ENCODE results near the gene CABLES1.
"Not testable (repeated sequence)": the region's sequence is repeated elsewhere in the genome, so short reads cannot be mapped to it uniquely, and the experiment has no call there.

CABLES1 gene

GRCh38 chr18:23239885-23240608 lies 104.8 kb downstream of the CABLES1 start:
- Histone ChIP-seq H2AK5ac (ENCODE audit: low read length, severe bottlenecking) (peak overlapping the region; percentile 1), H3K9me3 (ENCODE audit: control insufficient read depth, low read length) (no peaks in the 10 kb centered on the region), H3K4me1 (ENCODE audit: control insufficient read depth, insufficient read depth, low read depth, low read length) (peaks cover 16% of the 10 kb centered on the region), H4K91ac (ENCODE audit: low read length) (peak overlapping the region; percentile 0), H3K18ac (ENCODE audit: low read depth in 1 of 2, low read length in 2 of 2) (peak overlapping the region in 1 of 2 experiments; percentile 54), H3K4me2 (ENCODE audit: low read length, poor library complexity, severe bottlenecking) (no peak overlapping the region), H3K27ac (ENCODE audit: low read length, poor library complexity, severe bottlenecking) (no peak overlapping the region), H3K4me3 (ENCODE audit: insufficient read depth in 1 of 2, low read depth in 1 of 2, low read length in 2 of 2) (no peak overlapping the region), H2BK120ac (ENCODE audit: low read depth, low read length) (no peak overlapping the region), H4K8ac (ENCODE audit: low read length) (no peak overlapping the region), H2BK12ac (ENCODE audit: low read length in 2 of 2) (peak overlapping the region in 1 of 2 experiments; percentile 48), H3K36me3 (ENCODE audit: control insufficient read depth in 1 of 2, insufficient read depth in 2 of 2, low read depth in 1 of 2, low read length in 2 of 2) (peaks cover 23 to 60% of the 10 kb centered on the region in 2 experiments), H3K4ac (ENCODE audit: low read depth in 1 of 2, low read length in 2 of 2) (no peak overlapping the region), H3K9ac (ENCODE audit: low read length) (no peak overlapping the region), H2BK15ac (ENCODE audit: low read depth, poor library complexity, severe bottlenecking) (no peak overlapping the region), H3K79me1 (replicated peaks; ENCODE audit: low read length, poor library complexity, severe bottlenecking) (no peaks in the 10 kb centered on the region), H2AFZ (ENCODE audit: low read depth, low read length) (no peak overlapping the region), H2BK5ac (ENCODE audit: low read depth, low read length, poor library complexity, severe bottlenecking) (no peak overlapping the region), H3K23ac (ENCODE audit: low read length in 2 of 2) (no peak overlapping the region), H3K27me3 (ENCODE audit: control insufficient read depth in 1 of 2, insufficient read depth in 1 of 2, low read length in 2 of 2) (no peaks in the 10 kb centered on the region), H3K14ac (ENCODE audit: low read length in 2 of 2) (peak overlapping the region in 1 of 2 experiments; percentile 76)
- DNase-seq = no peak
- 89% methylated on average over 9 of the region's 10 CpGs for WGBS

GRCh38 chr18:23240609-23240930 lies 105.3 kb downstream of the CABLES1 start:
- Histone ChIP-seq H3K18ac (ENCODE audit: low read depth in 1 of 2, low read length in 2 of 2) (peak overlapping the region in 1 of 2 experiments; percentile 54), H4K91ac (ENCODE audit: low read length) (peak overlapping the region; percentile 0), H3K79me1 (replicated peaks; ENCODE audit: low read length, poor library complexity, severe bottlenecking) (no peaks in the 10 kb centered on the region), H3K27me3 (ENCODE audit: control insufficient read depth in 1 of 2, insufficient read depth in 1 of 2, low read length in 2 of 2) (no peaks in the 10 kb centered on the region), H3K27ac (ENCODE audit: low read length, poor library complexity, severe bottlenecking) (no peak overlapping the region), H3K4ac (ENCODE audit: low read depth in 1 of 2, low read length in 2 of 2) (no peak overlapping the region), H3K9me3 (ENCODE audit: control insufficient read depth, low read length) (no peaks in the 10 kb centered on the region), H2BK15ac (ENCODE audit: low read depth, poor library complexity, severe bottlenecking) (no peak overlapping the region), H2BK5ac (ENCODE audit: low read depth, low read length, poor library complexity, severe bottlenecking) (no peak overlapping the region), H3K4me2 (ENCODE audit: low read length, poor library complexity, severe bottlenecking) (no peak overlapping the region), H2BK120ac (ENCODE audit: low read depth, low read length) (no peak overlapping the region), H2AFZ (ENCODE audit: low read depth, low read length) (no peak overlapping the region), H2AK5ac (ENCODE audit: low read length, severe bottlenecking) (no peak overlapping the region), H3K9ac (ENCODE audit: low read length) (no peak overlapping the region), H2BK12ac (ENCODE audit: low read length in 2 of 2) (peak overlapping the region in 1 of 2 experiments; percentile 48), H4K8ac (ENCODE audit: low read length) (no peak overlapping the region), H3K4me3 (ENCODE audit: insufficient read depth in 1 of 2, low read depth in 1 of 2, low read length in 2 of 2) (no peak overlapping the region), H3K14ac (ENCODE audit: low read length in 2 of 2) (peak overlapping the region in 1 of 2 experiments; percentile 76), H3K36me3 (ENCODE audit: control insufficient read depth in 1 of 2, insufficient read depth in 2 of 2, low read depth in 1 of 2, low read length in 2 of 2) (peaks cover 24 to 58% of the 10 kb centered on the region in 2 experiments), H3K4me1 (ENCODE audit: control insufficient read depth, insufficient read depth, low read depth, low read length) (peaks cover 14% of the 10 kb centered on the region), H3K23ac (ENCODE audit: low read length in 2 of 2) (no peak overlapping the region)
- no peak for DNase-seq
- WGBS = 89% methylated on average over 4 of the region's 4 CpGs

- H2AK5ac ChIP-seq (ENCODE audit: low read length, severe bottlenecking); H2AFZ ChIP-seq (ENCODE audit: low read depth, low read length); DNase-seq; H3K4me2 ChIP-seq (ENCODE audit: low read length, poor library complexity, severe bottlenecking); H3K79me1 ChIP-seq (replicated peaks; ENCODE audit: low read length, poor library complexity, severe bottlenecking); H3K4me3 ChIP-seq (ENCODE audit: insufficient read depth in 1 of 2, low read depth in 1 of 2, low read length in 2 of 2); H2BK12ac ChIP-seq (ENCODE audit: low read length in 2 of 2); H2BK5ac ChIP-seq (ENCODE audit: low read depth, low read length, poor library complexity, severe bottlenecking); H3K9me3 ChIP-seq (ENCODE audit: control insufficient read depth, low read length); H3K9ac ChIP-seq (ENCODE audit: low read length); H4K8ac ChIP-seq (ENCODE audit: low read length); H3K23ac ChIP-seq (ENCODE audit: low read length in 2 of 2); H3K4ac ChIP-seq (ENCODE audit: low read depth in 1 of 2, low read length in 2 of 2); H4K91ac ChIP-seq (ENCODE audit: low read length); H3K27ac ChIP-seq (ENCODE audit: low read length, poor library complexity, severe bottlenecking); H3K14ac ChIP-seq (ENCODE audit: low read length in 2 of 2); H2BK15ac ChIP-seq (ENCODE audit: low read depth, poor library complexity, severe bottlenecking); H2BK120ac ChIP-seq (ENCODE audit: low read depth, low read length); H3K18ac ChIP-seq (ENCODE audit: low read depth in 1 of 2, low read length in 2 of 2); H3K27me3 ChIP-seq (ENCODE audit: control insufficient read depth in 1 of 2, insufficient read depth in 1 of 2, low read length in 2 of 2): not testable (repeated sequence)
- 95% methylated on average over 11 of the region's 11 CpGs for WGBS
- peaks cover 23 to 50% of the 10 kb centered on the region in 2 experiments for H3K36me3 ChIP-seq (ENCODE audit: control insufficient read depth in 1 of 2, insufficient read depth in 2 of 2, low read depth in 1 of 2, low read length in 2 of 2)
- peaks cover 14% of the 10 kb centered on the region for H3K4me1 ChIP-seq (ENCODE audit: control insufficient read depth, insufficient read depth, low read depth, low read length)
Observed at GRCh38 chr18:23241833-23242496, 106.7 kb downstream of the CABLES1 start.

GRCh38 chr18:23243178-23243577 lies 107.9 kb downstream of the CABLES1 start:
- Histone ChIP-seq H3K4ac (ENCODE audit: low read depth in 1 of 2, low read length in 2 of 2) (no peak overlapping the region), H4K8ac (ENCODE audit: low read length) (no peak overlapping the region), H3K4me2 (ENCODE audit: low read length, poor library complexity, severe bottlenecking) (no peak overlapping the region), H4K91ac (ENCODE audit: low read length) (no peak overlapping the region), H2BK12ac (ENCODE audit: low read length in 2 of 2) (no peak overlapping the region), H3K23ac (ENCODE audit: low read length in 2 of 2) (no peak overlapping the region), H3K27me3 (ENCODE audit: control insufficient read depth in 1 of 2, insufficient read depth in 1 of 2, low read length in 2 of 2) (no peaks in the 10 kb centered on the region), H2AK5ac (ENCODE audit: low read length, severe bottlenecking) (no peak overlapping the region), H2BK120ac (ENCODE audit: low read depth, low read length) (no peak overlapping the region), H3K79me1 (replicated peaks; ENCODE audit: low read length, poor library complexity, severe bottlenecking) (peaks cover 2% of the 10 kb centered on the region), H2AFZ (ENCODE audit: low read depth, low read length) (no peak overlapping the region), H3K18ac (ENCODE audit: low read depth in 1 of 2, low read length in 2 of 2) (no peak overlapping the region), H3K4me1 (ENCODE audit: control insufficient read depth, insufficient read depth, low read depth, low read length) (peaks cover 6% of the 10 kb centered on the region), H3K4me3 (ENCODE audit: insufficient read depth in 1 of 2, low read depth in 1 of 2, low read length in 2 of 2) (no peak overlapping the region), H2BK5ac (ENCODE audit: low read depth, low read length, poor library complexity, severe bottlenecking) (no peak overlapping the region), H3K14ac (ENCODE audit: low read length in 2 of 2) (no peak overlapping the region), H3K36me3 (ENCODE audit: control insufficient read depth in 1 of 2, insufficient read depth in 2 of 2, low read depth in 1 of 2, low read length in 2 of 2) (peaks cover 30 to 54% of the 10 kb centered on the region in 2 experiments), H3K9me3 (ENCODE audit: control insufficient read depth, low read length) (no peaks in the 10 kb centered on the region), H3K9ac (ENCODE audit: low read length) (no peak overlapping the region), H3K27ac (ENCODE audit: low read length, poor library complexity, severe bottlenecking) (no peak overlapping the region), H2BK15ac (ENCODE audit: low read depth, poor library complexity, severe bottlenecking) (no peak overlapping the region)
- WGBS = 100% methylated on average over 3 of the region's 3 CpGs
- DNase-seq = no peak

Data from mesenchymal stem cell (in vitro differentiated cells and primary cell).